ENCODE results near the gene TOLLIP.

The TOLLIP gene

DNA sequence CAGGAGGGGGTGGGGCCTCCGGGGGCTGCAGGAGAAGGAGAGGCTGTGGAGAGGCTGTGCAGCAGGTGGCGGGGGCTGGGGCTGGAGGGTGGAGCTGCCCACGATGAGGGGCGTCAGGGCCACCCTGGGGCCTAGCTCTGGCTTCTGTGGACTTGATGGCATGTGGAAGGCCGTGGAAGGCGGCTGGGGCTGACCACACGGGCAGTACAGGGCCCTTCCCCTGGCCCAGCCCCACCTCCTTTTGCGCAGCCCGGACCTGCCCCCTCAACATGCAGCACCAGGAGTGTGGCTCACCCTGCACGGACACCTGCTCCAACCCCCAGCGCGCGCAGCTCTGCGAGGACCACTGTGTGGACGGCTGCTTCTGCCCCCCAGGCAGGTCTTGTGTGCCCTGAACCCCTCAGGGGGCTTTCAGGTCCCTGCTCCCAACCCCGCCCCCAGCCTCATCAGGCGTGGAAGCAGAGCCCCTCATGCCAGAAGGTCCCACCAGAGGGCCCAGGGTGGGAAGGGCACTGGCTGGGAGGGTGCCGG is 80.4 kb downstream of the TOLLIP start:
- H3K9me3 Mint-ChIP-seq: no peaks in the 10 kb centered on the region
- no peak for ATAC-seq

DNA sequence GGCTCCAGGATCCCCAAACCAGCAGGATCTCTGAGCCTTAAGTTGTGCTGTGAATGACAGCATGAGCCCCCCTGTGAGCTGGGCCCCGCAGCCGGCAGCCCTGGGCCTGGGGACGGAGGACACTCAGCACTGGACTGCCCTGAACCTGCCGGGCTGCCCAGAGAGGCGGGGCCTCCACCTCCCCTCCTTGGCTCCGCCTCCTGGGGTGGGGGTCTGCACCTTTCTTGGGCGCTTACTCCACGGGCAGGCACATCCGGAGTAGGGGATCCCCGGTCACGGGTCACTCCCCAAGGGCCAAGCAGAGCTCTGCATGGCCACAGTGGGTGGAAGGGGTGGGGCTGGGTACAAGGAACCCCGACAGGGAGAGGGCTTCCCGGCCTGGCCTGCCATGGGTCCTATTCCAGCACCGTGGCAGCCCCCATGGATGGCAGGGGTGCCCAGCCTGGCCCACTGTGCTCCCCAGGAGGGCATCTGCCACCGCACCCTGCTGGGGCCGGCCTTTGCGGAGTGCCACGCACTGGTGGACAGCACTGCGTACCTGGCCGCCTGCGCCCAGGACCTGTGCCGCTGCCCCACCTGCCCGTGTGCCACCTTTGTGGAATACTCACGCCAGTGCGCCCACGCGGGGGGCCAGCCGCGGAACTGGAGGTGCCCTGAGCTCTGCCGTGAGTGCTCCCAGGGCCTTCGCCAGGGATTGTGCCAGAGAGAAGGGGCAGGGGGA is 81.2 kb downstream of the TOLLIP start:
- no peak for ATAC-seq
- Mint-ChIP-seq H3K27ac (no peak overlapping the region), H3K27me3 (peaks cover 26% of the 10 kb centered on the region), H3K36me3 (no peaks in the 10 kb centered on the region), H3K4me1 (no peaks in the 10 kb centered on the region), H3K9me3 (no peaks in the 10 kb centered on the region), H3K4me3 (no peak overlapping the region)

More for the DNA sequence above, 80.4 kb downstream of the TOLLIP start:
- Mint-ChIP-seq H3K4me1 (no peaks in the 10 kb centered on the region), H3K4me3 (no peak overlapping the region), H3K27ac (no peak overlapping the region), H3K27me3 (peaks cover 19% of the 10 kb centered on the region), H3K36me3 (no peaks in the 10 kb centered on the region)

DNA sequence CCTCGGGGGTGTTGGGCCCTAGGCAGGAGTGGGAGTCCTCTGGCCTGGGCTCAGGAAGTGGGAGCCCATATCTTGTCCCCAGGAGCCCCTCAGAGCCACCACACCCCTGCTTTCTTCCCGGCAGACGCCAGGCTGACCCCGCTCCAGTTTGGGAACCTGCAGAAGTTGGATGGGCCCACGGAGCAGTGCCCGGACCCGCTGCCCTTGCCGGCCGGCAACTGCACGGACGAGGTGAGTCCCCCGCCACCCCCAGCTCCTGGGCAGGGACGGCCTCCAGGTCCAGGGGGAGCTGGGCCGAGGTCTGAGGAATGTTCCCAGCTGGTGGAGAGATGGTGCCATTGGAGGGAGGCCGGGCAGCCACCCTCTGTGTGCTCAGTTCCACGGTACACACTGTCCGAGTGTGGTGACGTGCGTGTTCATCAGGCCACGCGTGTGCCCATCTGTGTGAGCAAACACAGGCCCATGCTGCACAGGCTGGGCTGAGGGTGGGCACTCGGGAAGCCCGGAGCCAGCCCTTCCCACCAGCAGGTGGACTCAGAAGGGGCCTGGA is 81.8 kb downstream of the TOLLIP start:
- H3K9me3 Mint-ChIP-seq: no peaks in the 10 kb centered on the region

DNA sequence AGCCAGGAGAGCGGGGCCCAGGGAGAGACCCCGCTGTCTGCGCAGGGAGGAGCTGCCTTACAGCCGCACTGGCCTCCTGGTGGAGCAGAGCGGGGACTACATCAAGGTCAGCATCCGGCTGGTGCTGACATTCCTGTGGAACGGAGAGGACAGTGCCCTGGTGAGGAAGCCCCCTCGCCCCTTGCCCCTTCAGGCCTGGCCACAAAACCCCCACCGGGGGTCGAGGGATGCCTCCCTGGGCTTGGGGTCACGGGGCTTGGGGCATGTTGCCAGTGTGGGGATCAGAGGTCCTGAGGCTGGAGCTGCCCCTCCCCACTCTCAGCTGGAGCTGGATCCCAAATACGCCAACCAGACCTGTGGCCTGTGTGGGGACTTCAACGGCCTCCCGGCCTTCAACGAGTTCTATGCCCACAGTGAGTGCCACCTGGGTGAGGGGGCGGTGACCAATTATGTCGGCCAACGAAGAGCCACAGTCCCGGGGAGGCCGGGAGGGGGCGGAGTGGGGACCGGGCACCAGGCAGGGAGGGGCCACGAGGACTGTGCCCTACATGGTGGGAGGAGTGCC is 82.4 kb downstream of the TOLLIP start:
- Mint-ChIP-seq H3K27ac (no peak overlapping the region), H3K36me3 (no peaks in the 10 kb centered on the region), H3K4me1 (no peaks in the 10 kb centered on the region), H3K27me3 (peaks cover 32% of the 10 kb centered on the region), H3K9me3 (no peaks in the 10 kb centered on the region), H3K4me3 (no peak overlapping the region)
- ATAC-seq: no peak

More for the DNA sequence above, 81.8 kb downstream of the TOLLIP start:
- Mint-ChIP-seq H3K4me1 (no peaks in the 10 kb centered on the region), H3K4me3 (no peak overlapping the region), H3K27ac (no peak overlapping the region), H3K36me3 (no peaks in the 10 kb centered on the region), H3K27me3 (peaks cover 32% of the 10 kb centered on the region)
- no peak for ATAC-seq

DNA sequence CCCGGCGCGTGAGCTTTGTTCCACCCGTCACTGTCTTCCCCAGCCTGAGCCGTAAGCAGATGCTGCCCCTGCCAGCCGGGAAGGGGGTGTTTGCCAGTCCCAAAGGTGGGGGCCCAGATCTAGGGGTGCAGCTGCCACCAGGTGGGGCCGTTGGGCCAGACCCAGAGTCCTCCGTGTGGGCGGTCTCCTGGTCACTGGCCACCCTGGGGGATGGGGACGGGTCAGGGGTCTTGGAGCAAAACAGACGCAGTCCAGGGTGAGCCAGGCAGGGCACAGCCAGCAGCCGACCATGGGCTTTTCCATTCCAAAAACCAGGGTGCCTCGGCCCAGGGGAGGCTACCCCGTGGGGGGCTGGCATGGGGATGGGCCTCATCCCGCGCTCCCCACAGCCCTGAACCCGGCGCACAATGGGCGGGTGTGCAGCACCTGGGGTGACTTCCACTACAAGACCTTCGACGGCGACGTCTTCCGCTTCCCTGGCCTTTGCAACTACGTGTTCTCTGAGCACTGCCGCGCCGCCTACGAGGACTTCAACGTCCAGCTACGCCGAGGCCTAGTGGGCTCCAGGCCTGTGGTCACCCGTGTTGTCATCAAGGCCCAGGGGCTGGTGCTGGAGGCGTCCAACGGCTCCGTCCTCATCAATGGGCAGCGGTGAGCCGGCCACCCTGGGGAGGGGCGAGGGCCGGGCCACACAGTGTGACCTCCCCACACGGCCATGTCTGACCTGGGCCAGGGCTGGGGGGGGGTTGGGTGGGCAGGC is 83.0 kb downstream of the TOLLIP start:
- Mint-ChIP-seq H3K36me3 (no peaks in the 10 kb centered on the region), H3K27ac (no peak overlapping the region), H3K27me3 (peaks cover 38% of the 10 kb centered on the region), H3K9me3 (no peaks in the 10 kb centered on the region), H3K4me1 (no peaks in the 10 kb centered on the region), H3K4me3 (no peak overlapping the region)
- no peak for ATAC-seq

DNA sequence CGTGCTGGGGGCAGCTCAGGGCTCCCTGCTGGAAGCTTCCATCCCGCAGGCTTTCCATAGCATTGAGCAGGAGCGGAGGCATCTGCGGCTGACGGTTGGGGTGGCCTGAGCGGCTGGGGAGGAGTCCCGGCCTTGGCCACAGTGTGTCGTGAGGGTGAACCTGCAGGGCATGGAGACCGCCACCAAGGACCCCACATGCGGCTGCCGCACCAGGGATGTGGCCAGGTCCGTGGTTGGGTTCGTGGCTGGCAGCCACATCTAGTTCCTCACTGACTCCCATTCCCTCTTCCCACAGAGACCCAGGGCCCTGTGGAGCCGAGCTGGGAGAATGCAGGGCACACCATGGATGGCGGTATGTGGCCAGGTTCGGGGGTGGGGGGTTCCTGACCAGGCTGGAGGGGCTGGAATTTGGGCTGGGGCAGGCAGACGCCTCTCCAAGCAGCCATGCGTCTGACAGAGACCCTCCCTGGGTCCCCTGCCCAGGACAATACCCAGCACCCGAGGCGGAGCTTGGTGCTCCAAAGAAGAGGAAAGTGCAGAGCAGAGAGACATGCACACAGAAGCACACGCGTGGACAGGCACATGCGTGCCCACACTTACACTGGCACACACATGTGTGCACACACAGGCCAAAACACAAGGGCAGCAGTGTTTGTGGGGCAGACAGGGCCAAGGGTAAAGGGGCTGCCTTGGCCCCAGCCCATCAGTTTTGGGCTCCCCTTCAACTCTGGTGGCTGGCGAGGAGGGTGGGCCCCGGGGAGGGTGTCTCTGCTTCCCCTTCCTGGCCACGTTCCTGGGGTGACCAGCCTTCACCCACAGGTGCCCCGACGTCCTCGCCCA is 83.8 kb downstream of the TOLLIP start:
- H3K27me3 Mint-ChIP-seq: peaks cover 40% of the 10 kb centered on the region
- no peaks in the 10 kb centered on the region for H3K9me3 Mint-ChIP-seq
- H3K27ac Mint-ChIP-seq: no peak overlapping the region
- H3K36me3 Mint-ChIP-seq: no peaks in the 10 kb centered on the region
- no peaks in the 10 kb centered on the region for H3K4me1 Mint-ChIP-seq
- H3K4me3 Mint-ChIP-seq: no peak overlapping the region
- no peak for ATAC-seq

DNA sequence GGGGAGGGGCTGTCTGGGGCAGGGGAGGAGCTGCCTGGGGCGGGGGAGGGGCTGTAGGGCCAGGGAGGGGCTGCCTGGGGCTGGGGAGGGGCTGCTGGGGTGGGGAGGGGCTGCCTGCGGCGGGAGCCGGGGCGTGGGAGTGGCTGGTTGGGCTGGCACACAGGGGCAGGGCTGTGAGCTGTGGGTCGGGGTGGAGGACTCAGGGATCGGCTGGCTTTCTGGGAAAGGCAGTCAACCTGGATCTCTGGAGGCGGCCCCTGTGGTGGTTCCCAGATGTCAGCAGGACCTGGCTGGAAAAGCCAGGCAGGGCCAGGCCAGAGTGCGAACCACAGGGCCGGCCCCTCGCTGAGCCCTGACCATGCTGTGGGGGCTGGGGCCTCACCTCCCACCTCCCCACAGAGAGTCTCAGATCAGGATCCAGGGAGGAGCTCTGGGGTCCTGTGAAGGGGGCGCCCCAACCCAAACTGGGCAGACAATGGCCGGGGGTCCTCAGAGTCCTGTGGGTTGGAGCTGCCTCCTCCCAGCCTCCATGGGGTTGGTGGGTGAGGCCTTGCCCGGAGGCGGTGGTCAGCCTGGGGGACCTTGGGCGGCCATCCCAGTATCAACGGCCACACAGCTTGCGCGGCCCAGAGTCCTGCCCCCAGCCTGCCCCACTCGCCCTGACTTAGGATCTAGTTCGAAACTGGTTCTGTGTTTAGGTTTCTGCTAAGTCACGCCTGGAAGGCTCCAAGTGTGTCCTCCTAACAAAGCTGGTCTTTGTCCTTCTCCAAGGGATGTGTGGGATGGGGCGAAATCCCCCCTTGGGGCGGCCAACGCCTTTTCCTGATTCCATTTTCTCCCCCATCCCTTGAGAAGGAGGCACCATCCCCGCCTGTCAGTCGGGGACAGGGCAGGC is 84.7 kb downstream of the TOLLIP start:
- no peaks in the 10 kb centered on the region for H3K4me1 Mint-ChIP-seq
- H3K27ac Mint-ChIP-seq: no peak overlapping the region
- no peaks in the 10 kb centered on the region for H3K36me3 Mint-ChIP-seq
- H3K27me3 Mint-ChIP-seq: peaks cover 32% of the 10 kb centered on the region
- no peaks in the 10 kb centered on the region for H3K9me3 Mint-ChIP-seq
- ATAC-seq: no peak
- no peak overlapping the region for H3K4me3 Mint-ChIP-seq

Measured in stimulated activated memory B cell treated with anti-CD40 and anti-IgM and Interleukin-4, amounts not matched to agents 10 μg/mL and 1 μg/mL and 100 μg/mL, for 72 hours (primary cell).